ENCODE results near the gene ACACB.

DNA sequence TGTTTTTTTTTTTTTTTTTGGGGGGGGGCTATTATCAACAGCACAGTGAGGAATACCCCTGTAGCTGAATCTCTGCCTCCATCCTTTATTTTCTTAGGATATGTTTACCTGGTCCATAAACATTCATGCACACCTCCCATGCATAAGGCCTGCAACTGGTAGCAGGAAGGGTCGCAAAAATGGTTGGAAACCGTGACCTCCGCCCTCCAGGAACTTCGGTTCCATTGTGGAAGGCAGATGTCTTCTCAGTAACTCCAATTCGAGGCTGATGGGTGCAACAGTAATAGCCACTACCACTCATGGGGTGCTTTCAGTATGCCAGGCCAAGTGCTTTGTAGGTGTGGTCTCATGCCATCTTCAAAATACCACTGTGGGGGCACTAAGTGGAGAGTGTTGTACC, 40.2 kb downstream of the ACACB start:
- TF ChIP-seq POLR2AphosphoS5 (IDR thresholded peaks at IDR 0.05; ENCODE audit: insufficient read depth, low read depth, low read length) (no peak), EZH2 (IDR thresholded peaks at IDR 0.05; ENCODE audit: borderline replicate concordance, low read depth, low read length, severe bottlenecking) (no peak), POLR2A (IDR thresholded peaks at IDR 0.05; ENCODE audit: low read depth, low read length) (no peak), MAX (IDR thresholded peaks at IDR 0.05; ENCODE audit: insufficient read depth, insufficient read length) (no peak)
- TF ChIP-seq, protein P1, sequence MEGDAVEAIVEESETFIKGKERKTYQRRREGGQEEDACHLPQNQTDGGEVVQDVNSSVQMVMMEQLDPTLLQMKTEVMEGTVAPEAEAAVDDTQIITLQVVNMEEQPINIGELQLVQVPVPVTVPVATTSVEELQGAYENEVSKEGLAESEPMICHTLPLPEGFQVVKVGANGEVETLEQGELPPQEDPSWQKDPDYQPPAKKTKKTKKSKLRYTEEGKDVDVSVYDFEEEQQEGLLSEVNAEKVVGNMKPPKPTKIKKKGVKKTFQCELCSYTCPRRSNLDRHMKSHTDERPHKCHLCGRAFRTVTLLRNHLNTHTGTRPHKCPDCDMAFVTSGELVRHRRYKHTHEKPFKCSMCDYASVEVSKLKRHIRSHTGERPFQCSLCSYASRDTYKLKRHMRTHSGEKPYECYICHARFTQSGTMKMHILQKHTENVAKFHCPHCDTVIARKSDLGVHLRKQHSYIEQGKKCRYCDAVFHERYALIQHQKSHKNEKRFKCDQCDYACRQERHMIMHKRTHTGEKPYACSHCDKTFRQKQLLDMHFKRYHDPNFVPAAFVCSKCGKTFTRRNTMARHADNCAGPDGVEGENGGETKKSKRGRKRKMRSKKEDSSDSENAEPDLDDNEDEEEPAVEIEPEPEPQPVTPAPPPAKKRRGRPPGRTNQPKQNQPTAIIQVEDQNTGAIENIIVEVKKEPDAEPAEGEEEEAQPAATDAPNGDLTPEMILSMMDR (IDR thresholded peaks at IDR 0.05; ENCODE audit: extremely low read depth in 1 of 2, insufficient read depth in 1 of 2, low read depth in 1 of 2, low read length in 2 of 2), result no peak

All from endothelial cell of umbilical vein (primary cell).